Ishikawa (cell line): ENCODE measurements around the gene KPTN.

Experiments
- CEBPB ChIP-seq: IDR thresholded peaks from 2 replicates; pipeline ENCODE4 v1.6.1; 2012
- CREB1 ChIP-seq: IDR thresholded peaks from 2 replicates; pipeline ENCODE4 v1.6.1; 2012; ENCODE audit warnings: low read depth
- EGR1 ChIP-seq: IDR thresholded peaks from 2 replicates; pipeline ENCODE4 v1.6.1; 2012
- EP300 ChIP-seq: IDR thresholded peaks from 2 replicates; pipeline ENCODE4 v1.6.1; 2012; ENCODE audit warnings: borderline replicate concordance
- FOXM1 ChIP-seq: IDR thresholded peaks from 2 replicates; pipeline ENCODE4 v1.6.1; 2012; ENCODE audit warnings: low read depth, borderline replicate concordance
- NFIC ChIP-seq: IDR thresholded peaks from 2 replicates; pipeline ENCODE4 v1.6.1; 2012
- RAD21 ChIP-seq: IDR thresholded peaks from 2 replicates; pipeline ENCODE4 v1.6.1; 2012; ENCODE audit warnings: low read depth
- TAF1 ChIP-seq: IDR thresholded peaks from 2 replicates; pipeline ENCODE4 v1.6.1; 2012; ENCODE audit warnings: low read depth, mild to moderate bottlenecking
- TCF12 ChIP-seq: IDR thresholded peaks from 2 replicates; pipeline ENCODE4 v1.6.1; 2012; ENCODE audit warnings: low read depth
- TEAD4 ChIP-seq: IDR thresholded peaks from 2 replicates; pipeline ENCODE4 v1.6.1; 2012
- YY1 ChIP-seq: IDR thresholded peaks from 2 replicates; pipeline ENCODE4 v1.6.1; 2012; ENCODE audit warnings: low read depth
- ZBTB7A ChIP-seq: IDR thresholded peaks from 2 replicates; pipeline ENCODE4 v1.6.1; 2012; ENCODE audit warnings: low read depth
- TF ChIP-seq, protein P1 (sequence below): IDR thresholded peaks from 2 replicates; pipeline ENCODE4 v1.6.1; 2012
- TF ChIP-seq, protein P2 (sequence below): IDR thresholded peaks from 2 replicates; pipeline ENCODE4 v1.6.1; 2012; ENCODE audit warnings: low read depth, mild to moderate bottlenecking
- TF ChIP-seq, protein P3 (sequence below): IDR thresholded peaks from 2 replicates; pipeline ENCODE4 v1.6.1; 2012

KPTN gene

DNA sequence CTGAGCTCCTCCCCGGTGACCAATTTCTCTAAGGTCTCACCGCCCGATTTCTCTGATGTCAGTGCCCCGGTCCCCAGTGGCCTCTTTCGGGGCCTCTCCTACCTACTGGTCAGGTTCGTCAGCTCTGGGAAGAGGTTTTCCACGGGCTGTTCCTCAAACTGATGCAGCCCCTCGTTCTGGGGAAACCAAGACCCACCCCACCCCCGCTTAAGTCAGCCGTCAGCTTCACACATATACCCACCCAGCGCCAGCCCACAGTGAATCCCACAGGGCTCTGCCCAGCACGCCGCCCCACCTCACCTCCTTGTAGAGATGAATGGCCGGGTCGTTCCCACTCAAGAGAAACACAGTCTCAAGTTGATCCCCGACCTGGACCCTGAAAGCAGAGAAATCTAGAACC is 3.4 kb downstream of the KPTN start:
- TF ChIP-seq, protein P1, sequence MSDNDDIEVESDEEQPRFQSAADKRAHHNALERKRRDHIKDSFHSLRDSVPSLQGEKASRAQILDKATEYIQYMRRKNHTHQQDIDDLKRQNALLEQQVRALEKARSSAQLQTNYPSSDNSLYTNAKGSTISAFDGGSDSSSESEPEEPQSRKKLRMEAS = no peak
- TF ChIP-seq TAF1 (no peak), ZBTB7A (no peak), RAD21 (no peak), CREB1 (no peak), EP300 (no peak), TEAD4 (no peak), FOXM1 (no peak), YY1 (no peak), EGR1 (no peak), CEBPB (no peak), NFIC (no peak), TCF12 (no peak)
- TF ChIP-seq, protein P2, sequence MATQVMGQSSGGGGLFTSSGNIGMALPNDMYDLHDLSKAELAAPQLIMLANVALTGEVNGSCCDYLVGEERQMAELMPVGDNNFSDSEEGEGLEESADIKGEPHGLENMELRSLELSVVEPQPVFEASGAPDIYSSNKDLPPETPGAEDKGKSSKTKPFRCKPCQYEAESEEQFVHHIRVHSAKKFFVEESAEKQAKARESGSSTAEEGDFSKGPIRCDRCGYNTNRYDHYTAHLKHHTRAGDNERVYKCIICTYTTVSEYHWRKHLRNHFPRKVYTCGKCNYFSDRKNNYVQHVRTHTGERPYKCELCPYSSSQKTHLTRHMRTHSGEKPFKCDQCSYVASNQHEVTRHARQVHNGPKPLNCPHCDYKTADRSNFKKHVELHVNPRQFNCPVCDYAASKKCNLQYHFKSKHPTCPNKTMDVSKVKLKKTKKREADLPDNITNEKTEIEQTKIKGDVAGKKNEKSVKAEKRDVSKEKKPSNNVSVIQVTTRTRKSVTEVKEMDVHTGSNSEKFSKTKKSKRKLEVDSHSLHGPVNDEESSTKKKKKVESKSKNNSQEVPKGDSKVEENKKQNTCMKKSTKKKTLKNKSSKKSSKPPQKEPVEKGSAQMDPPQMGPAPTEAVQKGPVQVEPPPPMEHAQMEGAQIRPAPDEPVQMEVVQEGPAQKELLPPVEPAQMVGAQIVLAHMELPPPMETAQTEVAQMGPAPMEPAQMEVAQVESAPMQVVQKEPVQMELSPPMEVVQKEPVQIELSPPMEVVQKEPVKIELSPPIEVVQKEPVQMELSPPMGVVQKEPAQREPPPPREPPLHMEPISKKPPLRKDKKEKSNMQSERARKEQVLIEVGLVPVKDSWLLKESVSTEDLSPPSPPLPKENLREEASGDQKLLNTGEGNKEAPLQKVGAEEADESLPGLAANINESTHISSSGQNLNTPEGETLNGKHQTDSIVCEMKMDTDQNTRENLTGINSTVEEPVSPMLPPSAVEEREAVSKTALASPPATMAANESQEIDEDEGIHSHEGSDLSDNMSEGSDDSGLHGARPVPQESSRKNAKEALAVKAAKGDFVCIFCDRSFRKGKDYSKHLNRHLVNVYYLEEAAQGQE = no peak

DNA sequence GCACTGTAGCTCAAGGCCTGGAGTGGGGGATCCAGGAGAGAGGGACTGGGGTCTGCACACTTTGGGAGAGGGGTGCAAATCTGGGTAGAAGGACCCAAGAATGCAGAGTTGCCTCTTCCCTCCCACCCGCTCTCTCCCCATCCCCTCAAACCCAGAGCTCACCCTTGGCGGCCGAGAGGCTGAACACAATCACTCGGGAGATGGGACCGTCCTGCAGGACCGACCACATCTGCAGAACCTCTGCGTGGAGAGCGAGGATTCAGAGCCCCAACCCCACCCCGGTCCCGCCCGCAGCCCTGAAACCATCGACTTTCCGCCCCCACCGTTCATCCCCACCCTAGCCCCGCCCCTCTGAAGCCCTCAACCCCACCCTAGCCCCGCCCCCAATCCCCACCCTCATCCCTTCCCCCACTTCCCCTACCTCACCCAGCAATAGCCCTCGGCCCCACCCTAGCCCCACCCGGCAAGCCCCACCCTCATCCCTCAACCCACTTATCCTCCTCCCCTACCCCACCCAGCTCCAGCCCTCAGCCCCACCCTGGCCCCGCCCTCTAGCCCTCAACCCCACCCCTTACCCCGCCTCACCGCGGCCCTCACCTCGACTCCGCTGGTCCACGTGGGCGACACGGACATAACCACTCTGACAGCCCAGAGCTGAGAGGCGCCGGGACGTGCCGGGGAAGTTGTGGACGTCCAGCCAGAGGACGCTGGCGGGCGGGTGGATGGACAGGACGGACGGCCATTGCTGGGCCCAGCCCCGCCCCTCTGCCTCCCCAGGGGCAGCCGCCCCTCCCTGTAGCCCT is 4.1 kb downstream of the KPTN start:
- TF ChIP-seq TAF1 = no peak
- TF ChIP-seq, protein P1 = peak; percentile 97
- TF ChIP-seq, protein P3, sequence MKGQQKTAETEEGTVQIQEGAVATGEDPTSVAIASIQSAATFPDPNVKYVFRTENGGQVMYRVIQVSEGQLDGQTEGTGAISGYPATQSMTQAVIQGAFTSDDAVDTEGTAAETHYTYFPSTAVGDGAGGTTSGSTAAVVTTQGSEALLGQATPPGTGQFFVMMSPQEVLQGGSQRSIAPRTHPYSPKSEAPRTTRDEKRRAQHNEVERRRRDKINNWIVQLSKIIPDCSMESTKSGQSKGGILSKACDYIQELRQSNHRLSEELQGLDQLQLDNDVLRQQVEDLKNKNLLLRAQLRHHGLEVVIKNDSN = peak; percentile 72

DNA sequence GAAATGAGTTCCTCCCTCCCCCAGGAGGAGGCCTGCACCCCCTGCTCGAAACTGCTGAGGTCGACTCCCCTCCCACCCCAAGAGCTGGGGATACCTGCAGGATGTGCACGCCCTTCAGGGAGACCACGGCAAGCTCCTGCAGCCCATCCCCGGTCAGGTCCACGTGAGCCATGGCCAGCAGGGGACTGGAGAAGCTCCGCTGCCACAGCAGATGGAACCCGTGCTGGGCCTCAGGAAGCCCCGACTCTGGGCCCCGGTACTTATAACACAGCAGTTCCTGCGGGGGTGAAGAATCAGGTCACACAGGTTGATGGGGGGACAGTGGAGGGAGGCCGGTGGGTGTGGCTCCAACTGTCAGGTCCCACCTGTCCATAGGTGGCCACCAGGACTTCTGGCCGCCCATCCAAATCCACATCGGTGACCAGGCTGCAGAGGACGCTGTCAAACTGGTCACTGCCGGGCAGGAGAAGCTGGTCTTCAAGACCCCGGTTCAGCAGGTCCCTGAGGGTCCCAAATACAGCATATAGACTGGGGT is 7.5 kb downstream of the KPTN start:
- TF ChIP-seq CREB1 = no peak
- TF ChIP-seq, protein P1 = no peak
- TF ChIP-seq TEAD4 = no peak

DNA sequence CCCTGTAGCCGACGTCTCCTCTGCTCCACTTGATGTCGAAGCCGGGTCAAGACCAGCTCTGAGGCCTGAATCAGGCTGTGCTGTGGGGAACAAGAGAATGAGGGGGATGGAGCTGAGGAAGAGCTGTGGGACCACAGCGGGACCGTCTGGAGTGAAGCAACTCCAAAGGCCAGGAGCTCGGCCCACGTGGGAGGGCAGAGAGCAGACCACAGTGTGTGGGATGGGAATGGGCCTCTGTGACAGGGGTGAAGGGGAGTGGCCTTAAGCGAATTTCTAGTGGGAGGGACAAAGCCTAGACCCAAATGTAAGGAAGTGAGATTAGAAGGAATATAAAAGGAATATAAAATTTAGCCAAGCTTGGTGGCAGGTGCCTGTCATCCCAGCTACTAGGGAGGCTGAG is 8.6 kb downstream of the KPTN start:
- TF ChIP-seq EGR1 (no peak), TEAD4 (no peak), TAF1 (no peak), CEBPB (no peak), ZBTB7A (no peak), CREB1 (no peak)
- TF ChIP-seq, protein P2 = no peak
- TF ChIP-seq, protein P3 = no peak

DNA sequence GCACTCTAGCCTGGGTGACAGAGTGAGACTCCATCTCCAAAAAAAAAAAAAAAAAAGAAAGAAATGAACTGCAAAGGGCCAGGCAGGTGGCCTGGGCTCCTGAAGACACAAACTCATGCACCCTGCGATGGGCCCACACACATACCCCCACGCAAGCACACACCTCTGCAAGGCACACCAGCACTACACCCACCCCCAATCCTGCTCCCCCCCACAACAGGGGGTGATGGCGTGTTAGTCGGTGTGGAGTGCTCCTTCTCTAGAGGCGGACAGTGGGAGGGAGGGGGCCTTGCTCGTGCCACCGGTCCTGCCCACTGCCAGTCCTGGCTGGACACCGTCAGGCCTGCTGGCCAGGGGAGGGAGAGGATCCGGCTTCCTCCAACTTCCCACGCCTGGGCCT is 10.7 kb downstream of the KPTN start:
- TF ChIP-seq EP300 = no peak
- no peak for TF ChIP-seq YY1
- no peak for TF ChIP-seq ZBTB7A
- no peak for TF ChIP-seq TAF1
- no peak for TF ChIP-seq EGR1
- TF ChIP-seq CEBPB = no peak
- TF ChIP-seq, protein P1 = no peak

DNA sequence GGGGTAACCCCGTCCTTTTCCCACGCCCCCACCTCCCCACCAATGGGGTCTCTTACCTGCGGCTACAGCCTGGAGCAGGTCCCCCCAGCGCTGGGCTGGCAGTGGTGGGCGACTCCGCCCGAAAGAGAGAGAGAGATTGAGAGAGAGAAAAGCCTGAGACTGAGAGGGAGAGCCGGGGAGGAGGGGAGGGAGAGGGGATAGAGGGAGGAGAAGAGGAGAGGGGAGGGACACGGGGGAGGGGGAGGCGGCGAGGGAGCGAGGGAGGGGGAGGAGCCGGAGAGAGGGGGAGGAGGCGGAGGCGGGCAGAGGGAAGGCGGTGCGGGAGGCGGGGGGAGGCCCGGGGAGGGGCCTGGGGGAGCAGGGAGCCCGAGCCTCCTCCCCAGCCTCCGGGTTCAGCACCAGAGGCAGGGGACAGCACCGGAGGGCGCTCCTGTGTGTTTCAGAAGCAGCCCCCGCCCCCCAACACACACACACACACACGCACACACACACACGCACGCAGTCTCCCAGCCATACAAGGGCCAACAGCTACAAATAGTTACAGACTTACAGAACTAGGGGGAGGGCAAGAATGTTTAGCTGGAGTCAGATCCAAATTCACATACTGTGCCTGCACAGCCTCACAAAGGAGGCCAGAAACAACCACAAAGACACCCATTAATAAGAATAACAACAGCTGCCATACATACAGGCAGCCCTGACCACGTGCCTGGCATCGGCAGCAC is 12.1 kb downstream of the KPTN start, which contains the start of gene SLC8A2:
SLC8A2 (minus strand) TSS at position 161 of the 725 bp plus-strand sequence. CDS start 5,490 bp downstream, outside the sequence.
- 0 out of 2 replicates have a peak, but pooled peaks have one; percentile 16 for TF ChIP-seq TEAD4
- no peak for TF ChIP-seq EP300
- TF ChIP-seq, protein P2 = peak; percentile 93
- TF ChIP-seq NFIC = no peak
- TF ChIP-seq TAF1 = no peak
- TF ChIP-seq CREB1 = no peak
- TF ChIP-seq YY1 = 0 out of 2 replicates have a peak, but pooled peaks have one; percentile 14
- TF ChIP-seq ZBTB7A = peak; percentile 89
- peak; percentile 41; the same call in 1 of the 2 replicates for TF ChIP-seq TCF12
- TF ChIP-seq CEBPB = no peak
- TF ChIP-seq, protein P3 = no peak
- no peak for TF ChIP-seq FOXM1
- no peak for TF ChIP-seq EGR1
- no peak for TF ChIP-seq RAD21
- TF ChIP-seq, protein P1 = peak; percentile 55
